ENCODE data around the gene ALLC. TPM values are rescaled to one million over a fixed set of nuclear protein-coding genes. Genes with fewer than 3 reads are reported as not detected.

The ALLC gene
- total RNA-seq, 1 donor from 2014 or later = not detected

DNA sequence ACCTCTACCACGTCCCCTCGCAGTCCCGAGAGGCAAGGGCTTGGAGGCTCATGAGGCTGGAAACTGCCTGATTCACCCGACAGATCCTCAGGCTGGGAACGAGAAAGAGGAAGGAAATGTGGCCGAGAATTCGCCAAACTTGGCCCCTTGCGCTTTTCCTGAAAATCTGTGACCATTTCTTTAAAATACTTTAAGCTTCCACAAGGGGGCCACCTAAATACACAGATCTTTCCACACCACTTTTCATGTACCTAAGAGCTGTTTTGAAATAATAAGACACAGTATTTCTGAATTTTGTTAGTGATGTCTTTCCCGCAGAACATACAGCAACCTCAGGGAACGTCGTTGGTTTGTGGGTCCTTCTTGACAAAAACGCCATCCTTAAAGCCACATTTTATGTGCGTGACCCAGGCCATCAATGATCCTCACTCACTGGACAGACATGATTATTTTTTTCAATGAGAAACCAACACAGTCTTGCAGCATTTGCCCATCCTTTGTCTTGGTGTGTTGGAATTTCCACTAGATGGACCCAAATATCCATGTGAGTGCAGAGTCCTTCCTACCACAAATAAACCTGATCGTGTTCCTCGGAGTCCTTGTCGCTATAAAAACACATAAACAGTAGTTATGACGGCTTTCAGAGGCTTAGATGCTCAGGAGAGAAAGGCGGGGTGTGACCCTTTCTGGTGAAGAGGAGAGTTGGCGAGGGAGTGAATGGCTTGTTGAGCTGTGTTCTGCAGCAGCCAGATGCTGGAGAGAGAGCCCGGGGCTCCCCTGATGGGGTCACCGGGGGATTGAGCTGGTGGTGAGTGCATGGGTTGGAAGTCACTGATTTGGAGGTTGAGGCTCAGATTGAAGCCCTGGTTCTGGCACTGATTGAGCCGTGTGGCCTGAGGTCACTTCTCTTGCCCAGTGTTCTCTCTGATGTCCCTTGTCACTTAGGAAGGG is 70.4 kb downstream of the ALLC start:
- intact Hi-C loops (cut with micrococcal nuclease) = no loop called here

DNA sequence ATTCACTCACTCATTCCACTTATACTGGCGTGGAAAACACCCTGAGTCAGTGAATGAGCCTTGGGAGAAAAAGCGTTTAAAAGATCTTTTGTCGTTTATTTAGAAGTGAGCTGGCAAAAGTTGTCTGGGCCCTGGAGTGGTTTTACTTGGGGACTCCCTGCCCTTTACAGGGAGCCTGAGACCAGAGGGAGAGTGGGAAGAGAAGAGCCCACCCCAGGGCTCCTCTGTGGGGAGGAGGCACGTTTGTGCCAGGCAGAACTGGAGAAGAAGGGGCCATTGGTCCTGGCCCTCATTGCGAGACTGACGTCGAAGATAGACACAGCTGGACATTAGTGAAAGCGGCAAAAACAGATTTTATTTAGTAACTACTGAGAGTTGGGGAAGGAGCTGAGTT is 71.1 kb downstream of the ALLC start:
- no peaks in the 10 kb centered on the region for H3K36me3 ChIP-seq
- H3K4me1 ChIP-seq = peaks cover 8% of the 10 kb centered on the region
- no peak overlapping the region for H3K27ac ChIP-seq (replicated peaks)
- H3K4me3 ChIP-seq = no peak overlapping the region
- TF ChIP-seq, protein P1, sequence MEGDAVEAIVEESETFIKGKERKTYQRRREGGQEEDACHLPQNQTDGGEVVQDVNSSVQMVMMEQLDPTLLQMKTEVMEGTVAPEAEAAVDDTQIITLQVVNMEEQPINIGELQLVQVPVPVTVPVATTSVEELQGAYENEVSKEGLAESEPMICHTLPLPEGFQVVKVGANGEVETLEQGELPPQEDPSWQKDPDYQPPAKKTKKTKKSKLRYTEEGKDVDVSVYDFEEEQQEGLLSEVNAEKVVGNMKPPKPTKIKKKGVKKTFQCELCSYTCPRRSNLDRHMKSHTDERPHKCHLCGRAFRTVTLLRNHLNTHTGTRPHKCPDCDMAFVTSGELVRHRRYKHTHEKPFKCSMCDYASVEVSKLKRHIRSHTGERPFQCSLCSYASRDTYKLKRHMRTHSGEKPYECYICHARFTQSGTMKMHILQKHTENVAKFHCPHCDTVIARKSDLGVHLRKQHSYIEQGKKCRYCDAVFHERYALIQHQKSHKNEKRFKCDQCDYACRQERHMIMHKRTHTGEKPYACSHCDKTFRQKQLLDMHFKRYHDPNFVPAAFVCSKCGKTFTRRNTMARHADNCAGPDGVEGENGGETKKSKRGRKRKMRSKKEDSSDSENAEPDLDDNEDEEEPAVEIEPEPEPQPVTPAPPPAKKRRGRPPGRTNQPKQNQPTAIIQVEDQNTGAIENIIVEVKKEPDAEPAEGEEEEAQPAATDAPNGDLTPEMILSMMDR (IDR thresholded peaks at IDR 0.05; ENCODE audit: borderline replicate concordance) = no peak
- intact Hi-C loops (cut with micrococcal nuclease) = no loop called here
- DNase-seq = no peak
- H3K9me3 ChIP-seq (replicated peaks) = no peaks in the 10 kb centered on the region
- peaks cover 46% of the 10 kb centered on the region for H3K27me3 ChIP-seq (ENCODE audit: low read depth)

More for the DNA sequence above, 70.4 kb downstream of the ALLC start:
- no peaks in the 10 kb centered on the region for H3K9me3 ChIP-seq (replicated peaks)
- H3K36me3 ChIP-seq = no peaks in the 10 kb centered on the region
- H3K27ac ChIP-seq (replicated peaks) = no peak overlapping the region
- TF ChIP-seq, protein P1 (IDR thresholded peaks at IDR 0.05; ENCODE audit: borderline replicate concordance) = peak; percentile 70
- H3K4me1 ChIP-seq = peaks cover 8% of the 10 kb centered on the region
- H3K4me3 ChIP-seq = peak overlapping the region; percentile 23
- peaks cover 43% of the 10 kb centered on the region for H3K27me3 ChIP-seq (ENCODE audit: low read depth)
- DNase-seq = no peak

DNA sequence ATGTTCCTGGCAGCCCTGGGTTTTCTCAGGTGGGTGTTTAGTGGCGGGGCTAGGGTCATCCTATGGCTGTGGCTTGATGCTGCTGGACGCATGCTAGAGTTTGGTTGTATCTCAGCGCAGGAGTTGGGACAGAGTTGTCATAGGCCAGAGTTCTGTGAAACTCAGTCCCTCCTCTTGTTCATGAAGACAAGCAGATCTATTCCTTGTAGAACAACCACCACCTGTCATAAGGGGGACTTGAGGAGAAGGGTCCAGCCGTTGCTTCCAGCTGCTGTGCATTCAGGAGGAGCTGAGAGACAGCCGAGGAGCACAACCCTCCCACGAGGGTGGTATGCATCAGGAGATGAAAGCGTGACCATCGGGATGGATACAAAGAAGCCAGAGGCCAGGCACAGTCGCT is 71.8 kb downstream of the ALLC start:
- intact Hi-C loops (cut with micrococcal nuclease) = no loop called here
- TF ChIP-seq, protein P1 (IDR thresholded peaks at IDR 0.05; ENCODE audit: borderline replicate concordance) = no peak
- DNase-seq = no peak

DNA sequence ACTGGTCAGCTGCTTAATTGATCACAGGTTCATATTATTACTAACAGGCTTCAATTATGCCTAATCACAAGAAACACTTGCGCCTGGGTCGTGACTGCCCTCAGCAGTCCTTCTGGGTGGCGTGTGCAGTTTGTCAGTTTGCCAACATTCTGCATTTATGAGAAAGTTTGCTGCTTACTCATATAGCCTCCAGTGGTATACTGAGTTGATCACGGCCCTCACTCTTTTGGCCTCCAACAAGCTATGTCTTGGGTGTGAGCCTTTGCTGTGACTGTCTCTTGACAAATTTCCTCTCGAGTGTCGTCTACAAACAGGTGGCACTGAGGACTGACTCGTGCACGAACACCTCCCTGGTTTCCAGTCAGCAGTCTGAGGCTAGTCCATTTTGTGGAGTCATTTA is 72.6 kb downstream of the ALLC start:
- no peak for DNase-seq
- Histone ChIP-seq H3K9me3 (replicated peaks) (no peaks in the 10 kb centered on the region), H3K27me3 (ENCODE audit: low read depth) (peaks cover 48% of the 10 kb centered on the region), H3K4me1 (peaks cover 8% of the 10 kb centered on the region), H3K27ac (replicated peaks) (no peak overlapping the region), H3K36me3 (no peaks in the 10 kb centered on the region), H3K4me3 (no peak overlapping the region)
- intact Hi-C loops (cut with micrococcal nuclease) = no loop called here
- TF ChIP-seq, protein P1 (IDR thresholded peaks at IDR 0.05; ENCODE audit: borderline replicate concordance) = no peak

More for the DNA sequence above, 71.8 kb downstream of the ALLC start:
- peaks cover 8% of the 10 kb centered on the region for H3K4me1 ChIP-seq
- H3K27ac ChIP-seq (replicated peaks) = no peak overlapping the region
- no peak overlapping the region for H3K4me3 ChIP-seq
- H3K9me3 ChIP-seq (replicated peaks) = no peaks in the 10 kb centered on the region
- no peaks in the 10 kb centered on the region for H3K36me3 ChIP-seq
- peaks cover 46% of the 10 kb centered on the region for H3K27me3 ChIP-seq (ENCODE audit: low read depth)

DNA sequence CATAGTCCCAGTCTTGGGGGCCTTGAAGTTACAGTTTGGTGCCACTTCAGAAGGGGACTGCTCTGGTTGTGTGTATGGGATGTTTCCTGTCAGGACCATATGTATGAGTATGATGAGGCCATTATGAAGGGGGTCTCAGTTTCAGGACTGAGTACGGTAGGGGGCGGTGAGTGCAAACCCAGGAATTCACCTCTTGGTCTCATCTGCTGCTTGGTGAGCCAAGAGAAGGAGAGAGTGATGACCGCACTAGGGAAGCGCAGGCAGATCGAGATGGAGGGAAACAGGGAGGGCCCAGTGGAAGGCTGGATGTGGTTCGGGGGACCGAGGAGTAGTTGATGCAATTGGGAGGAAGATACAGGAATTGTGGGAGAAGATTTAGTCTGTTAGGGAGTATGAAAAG is 73.8 kb downstream of the ALLC start:
- Histone ChIP-seq H3K4me1 (peaks cover 8% of the 10 kb centered on the region), H3K9me3 (replicated peaks) (no peaks in the 10 kb centered on the region), H3K27me3 (ENCODE audit: low read depth) (peaks cover 48% of the 10 kb centered on the region), H3K36me3 (no peaks in the 10 kb centered on the region), H3K27ac (replicated peaks) (no peak overlapping the region), H3K4me3 (no peak overlapping the region)
- no peak for DNase-seq
- intact Hi-C loops (cut with micrococcal nuclease) = no loop called here
- TF ChIP-seq, protein P1 (IDR thresholded peaks at IDR 0.05; ENCODE audit: borderline replicate concordance) = no peak
